Spinal cord (tissue), 10 donors: Measurements from ENCODE around the gene SYP. TPM values are rescaled to one million over a fixed set of nuclear protein-coding genes. Genes with fewer than 3 reads are reported as not detected.

ENCODE experiments used
- DNase-seq, 6 donors: peaks; one replicate each; pipeline versions ENCODE4 v3.0.0 to v3.0.0-alpha.2; 2013 to 2015; ENCODE audit warnings: low spot score in 6 of 6, low read depth in 4 of 6
- H3K27ac ChIP-seq: one replicate; pipeline ENCODE4 v1.5.1; 2013; ENCODE audit warnings: low read depth, low read length, control low read depth
- H3K27me3 ChIP-seq: one replicate; pipeline ENCODE4 v1.6.1; 2013; ENCODE audit warnings: low read length; ENCODE audit not compliant: control insufficient read depth, insufficient read depth
- H3K36me3 ChIP-seq: one replicate; pipeline ENCODE4 v1.6.1; 2013; ENCODE audit warnings: low read length; ENCODE audit not compliant: control insufficient read depth, insufficient read depth
- H3K4me1 ChIP-seq: one replicate; pipeline ENCODE4 v1.6.1; 2013; ENCODE audit warnings: low read length; ENCODE audit not compliant: control insufficient read depth, insufficient read depth
- H3K4me3 ChIP-seq: one replicate; pipeline ENCODE4 v1.5.1; 2013; ENCODE audit warnings: low read depth, low read length, control low read depth
- H3K9me3 ChIP-seq: one replicate; pipeline ENCODE4 v1.6.1; 2013; ENCODE audit warnings: low read length; ENCODE audit not compliant: control insufficient read depth, insufficient read depth
- WGBS: methylation state at CpG from one replicate; pipeline ENCODE4 v1.1.5; 2013; ENCODE audit warnings: missing lambda C conversion rate; ENCODE audit not compliant: insufficient coverage; 5-methylcytosine and 5-hydroxymethylcytosine counted together
- polyA plus RNA-seq, 2 donors: library from polyadenylated mRNA; unstranded; fragments of 120-200 nt; gene quantifications; one replicate each; pipeline ENCODE4 v1.2.1, GENCODE V29; 2013; ENCODE audit not compliant: insufficient read length in 2 of 2
- total RNA-seq, 2 donors: library from RNA; depleted of rRNA in 1 of 2; stranded (reverse); fragments of 120-200 nt in 1 of 2; fragments of >200 nt in 1 of 2; gene quantifications; one replicate each; pipeline versions ENCODE4 v1.2.3 to v1.2.4, GENCODE V29; 2013 to 2014
- donor health status: healthy.

Gene SYP
- total and polyA plus RNA-seq, 4 donors = 83.5 to 344 (median 245) TPM

- peaks cover 9% of the 10 kb centered on the region for H3K36me3 ChIP-seq
- 54% methylated on average over 4 of the region's 15 CpGs for WGBS
- DNase-seq = no peak
- peak overlapping the region; percentile 67 for H3K27ac ChIP-seq
- no peak overlapping the region for H3K4me3 ChIP-seq
- H3K4me1 ChIP-seq = peaks cover 32% of the 10 kb centered on the region
- H3K9me3 ChIP-seq = no peaks in the 10 kb centered on the region
- no peaks in the 10 kb centered on the region for H3K27me3 ChIP-seq
These were observed 13.0 kb downstream of the SYP start for GRCh38 chrX:49187028-49187394.

- DNase-seq = peak in 1 of 6 donors; percentile 54
- Histone ChIP-seq H3K36me3 (peaks cover 9% of the 10 kb centered on the region), H3K4me1 (peaks cover 32% of the 10 kb centered on the region), H3K27ac (peak within 1 kb of the TSS; percentile 67), H3K27me3 (no peaks in the 10 kb centered on the region), H3K9me3 (no peaks in the 10 kb centered on the region), H3K4me3 (peak within 1 kb of the TSS; percentile 45)
- 39% methylated on average over 56 of the region's 62 CpGs for WGBS
These were observed 13.6 kb downstream of the SYP start, which contains the start of gene PRICKLE3 for GRCh38 chrX:49186125-49187027. Gene PRICKLE3, minus strand, starts transcription at chrX:49186373. Its CDS starts 76 bp downstream, at chrX:49186297.

- no peaks in the 10 kb centered on the region for H3K9me3 ChIP-seq
- H3K36me3 ChIP-seq = peaks cover 9% of the 10 kb centered on the region
- H3K27ac ChIP-seq = peak overlapping the region; percentile 22
- WGBS = 36% methylated on average over 46 of the region's 46 CpGs
- H3K4me1 ChIP-seq = peaks cover 32% of the 10 kb centered on the region
- H3K4me3 ChIP-seq = peak overlapping the region; percentile 36
- DNase-seq = peak in 2 of 6 donors; percentile 75 to 89
- H3K27me3 ChIP-seq = no peaks in the 10 kb centered on the region
These were observed 15.4 kb downstream of the SYP start for GRCh38 chrX:49184294-49185281.

- Histone ChIP-seq H3K4me3 (no peak overlapping the region), H3K36me3 (peaks cover 9% of the 10 kb centered on the region), H3K27me3 (no peaks in the 10 kb centered on the region), H3K9me3 (no peaks in the 10 kb centered on the region), H3K4me1 (peaks cover 32% of the 10 kb centered on the region), H3K27ac (no peak overlapping the region)
- DNase-seq = no peak
- WGBS = 76% methylated on average over 18 of the region's 18 CpGs
These were observed 16.2 kb downstream of the SYP start for GRCh38 chrX:49183701-49184281.

GRCh38 chrX:49179358-49179757 lies 20.6 kb downstream of the SYP start:
- Histone ChIP-seq H3K4me1 (peaks cover 6% of the 10 kb centered on the region), H3K4me3 (no peak overlapping the region), H3K27me3 (no peaks in the 10 kb centered on the region), H3K36me3 (peaks cover 16% of the 10 kb centered on the region), H3K27ac (no peak overlapping the region), H3K9me3 (peaks cover 1% of the 10 kb centered on the region)
- DNase-seq = no peak
- 67% methylated on average over 1 of the region's 2 CpGs for WGBS

- no peak overlapping the region for H3K4me3 ChIP-seq
- H3K4me1 ChIP-seq = no peaks in the 10 kb centered on the region
- H3K27ac ChIP-seq = no peak overlapping the region
- peaks cover 14% of the 10 kb centered on the region for H3K36me3 ChIP-seq
- H3K9me3 ChIP-seq = peaks cover 1% of the 10 kb centered on the region
- H3K27me3 ChIP-seq = no peaks in the 10 kb centered on the region
- DNase-seq = no peak
- WGBS = 79% methylated on average over 3 of the region's 3 CpGs
These were observed 21.5 kb downstream of the SYP start for GRCh38 chrX:49178537-49178936.

GRCh38 chrX:49177873-49178480 lies 22.0 kb downstream of the SYP start:
- H3K4me1 ChIP-seq = no peaks in the 10 kb centered on the region
- 86% methylated on average over 23 of the region's 23 CpGs for WGBS
- H3K27ac ChIP-seq = no peak overlapping the region

GRCh38 chrX:49177338-49177833 lies 22.6 kb downstream of the SYP start:
- Histone ChIP-seq H3K4me1 (peaks cover 3% of the 10 kb centered on the region), H3K9me3 (peaks cover 3% of the 10 kb centered on the region), H3K27ac (no peak overlapping the region), H3K36me3 (peaks cover 13% of the 10 kb centered on the region), H3K27me3 (peaks cover 3% of the 10 kb centered on the region), H3K4me3 (no peak overlapping the region)
- WGBS = 75% methylated on average over 3 of the region's 4 CpGs
- DNase-seq = no peak

More at GRCh38 chrX:49177873-49178480, 22.0 kb downstream of the SYP start:
- H3K4me3 ChIP-seq = no peak overlapping the region
- peaks cover 13% of the 10 kb centered on the region for H3K36me3 ChIP-seq
- DNase-seq = no peak
- no peaks in the 10 kb centered on the region for H3K27me3 ChIP-seq
- H3K9me3 ChIP-seq = peaks cover 1% of the 10 kb centered on the region
